HepG2 (cell line): ENCODE data around the gene ATAD2B. TPM values are rescaled to one million over a fixed set of nuclear protein-coding genes. Genes with fewer than 3 reads are reported as not detected.

Experiments used
- ATF3 ChIP-seq: sonication (generic); formaldehyde crosslinking; IDR thresholded peaks from 2 replicates; pipeline ENCODE4 v1.4.0; 2020; ENCODE audit warnings: missing genetic modification reagents
- EED ChIP-seq: sonication (generic); formaldehyde crosslinking; IDR thresholded peaks from 2 replicates; pipeline ENCODE4 v1.5.0; 2020; ENCODE audit warnings: mild to moderate bottlenecking, missing genetic modification reagents
- ETV5 ChIP-seq: IDR thresholded peaks from 2 replicates; pipeline ENCODE4 v1.6.1; 2018; ENCODE audit warnings: missing biosample characterization, missing genetic modification reagents, inconsistent platforms, borderline replicate concordance
- KLF11 ChIP-seq: IDR thresholded peaks from 2 replicates; pipeline ENCODE4 v1.6.1; 2016; ENCODE audit warnings: missing compliant biosample characterization
- NKX3-1 ChIP-seq: sonication (generic); formaldehyde crosslinking; IDR thresholded peaks from 2 replicates; pipeline ENCODE4 v1.5.0; 2020; ENCODE audit warnings: missing genetic modification reagents
- PPARG ChIP-seq: conservative IDR thresholded peaks from 2 replicates; pipeline ENCODE4 v1.6.1; 2016; ENCODE audit warnings: missing biosample characterization, missing genetic modification reagents
- RELA ChIP-seq: sonication (generic); formaldehyde crosslinking; IDR thresholded peaks from 2 replicates; pipeline ENCODE4 v1.4.0; 2020; ENCODE audit warnings: missing genetic modification reagents
- ZNF138 ChIP-seq: sonication (generic); formaldehyde crosslinking; IDR thresholded peaks from 2 replicates; pipeline ENCODE4 v1.5.0; 2020; ENCODE audit warnings: mild to moderate bottlenecking, low read depth, missing genetic modification reagents
- ZNF318 ChIP-seq: sonication (generic); formaldehyde crosslinking; IDR thresholded peaks from 2 replicates; pipeline ENCODE4 v1.4.0; 2020; ENCODE audit warnings: mild to moderate bottlenecking, missing genetic modification reagents
- ZNF362 ChIP-seq: sonication (generic); formaldehyde crosslinking; IDR thresholded peaks from 2 replicates; pipeline ENCODE4 v1.4.0; 2020; ENCODE audit warnings: missing genetic modification reagents, mild to moderate bottlenecking, borderline replicate concordance
- ZNF646 ChIP-seq: sonication (generic); formaldehyde crosslinking; IDR thresholded peaks from 2 replicates; pipeline ENCODE4 v1.9.0; 2021; ENCODE audit warnings: mild to moderate bottlenecking, missing genetic modification reagents
- ZNF674 ChIP-seq: sonication (generic); formaldehyde crosslinking; IDR thresholded peaks from 2 replicates; pipeline ENCODE4 v1.5.0; 2020; ENCODE audit warnings: low read depth, mild to moderate bottlenecking, missing genetic modification reagents
- polyA plus RNA-seq, 8 experiments: library from polyadenylated mRNA; depleted of rRNA in 3 of 8; stranded (reverse) in 7 of 8; unstranded in 1 of 8; fragments of >200 nt; fragmentation: Illumina TruSeq in 4 of 8; extraction: Trizol in 4 of 8; gene quantifications; 2 replicates each; pipeline versions ENCODE4 v1.2.1 to v1.2.3, GENCODE V29; 2011 to 2016; ENCODE audit warnings: low read depth in 4 of 8, missing spikeins in 1 of 8, mixed read lengths in 1 of 8; ENCODE audit not compliant: insufficient read depth in 1 of 8
- total RNA-seq, 5 experiments: library from RNA; depleted of rRNA; stranded (reverse); fragments of >200 nt; fragmentation: Illumina TruSeq; extraction: Trizol; gene quantifications; 2 replicates each; pipeline ENCODE4 v1.2.3, GENCODE V29; 2016; ENCODE audit warnings: low read depth in 1 of 5

ATAD2B gene
- total and polyA plus RNA-seq, 2 of the 13 experiments (the other 11 are each of a cell fraction or from before 2014, with no cell fraction given) = 5.3 to 22.2 TPM

GRCh38 chr2:23926750-23927571 is at the start of gene ATAD2B (continued):
- TF ChIP-seq ZNF362 (CRISPR knock-in tag) (peak; percentile 79; the same call in 1 of the 2 replicates), ATF3 (CRISPR knock-in tag) (peak; percentile 31; the same call in 1 of the 2 replicates), ZNF674 (CRISPR knock-in tag) (0 out of 2 replicates have a peak, but pooled peaks have one; percentile 65), RELA (CRISPR knock-in tag) (peak; percentile 97), KLF11 (no peak; the same call in none of the 2 replicates), ZNF646 (CRISPR knock-in tag) (no peak; the same call in 1 of the 2 replicates), PPARG (CRISPR knock-in tag) (peak; percentile 84; the same call in 1 of the 2 replicates), ZNF138 (peak; percentile 90), ZNF318 (CRISPR knock-in tag) (peak; percentile 78), NKX3-1 (CRISPR knock-in tag) (peak; percentile 97), ETV5 (CRISPR knock-in tag) (peak; percentile 64), EED (CRISPR knock-in tag) (0 out of 2 replicates have a peak, but pooled peaks have one; percentile 53)
